ENCODE results near the gene RABIF. TPM values are rescaled to one million over a fixed set of nuclear protein-coding genes. Genes with fewer than 3 reads are reported as not detected.

The RABIF gene
- total RNA-seq, 2 experiments from 2014 or later = 7.8 TPM

DNA sequence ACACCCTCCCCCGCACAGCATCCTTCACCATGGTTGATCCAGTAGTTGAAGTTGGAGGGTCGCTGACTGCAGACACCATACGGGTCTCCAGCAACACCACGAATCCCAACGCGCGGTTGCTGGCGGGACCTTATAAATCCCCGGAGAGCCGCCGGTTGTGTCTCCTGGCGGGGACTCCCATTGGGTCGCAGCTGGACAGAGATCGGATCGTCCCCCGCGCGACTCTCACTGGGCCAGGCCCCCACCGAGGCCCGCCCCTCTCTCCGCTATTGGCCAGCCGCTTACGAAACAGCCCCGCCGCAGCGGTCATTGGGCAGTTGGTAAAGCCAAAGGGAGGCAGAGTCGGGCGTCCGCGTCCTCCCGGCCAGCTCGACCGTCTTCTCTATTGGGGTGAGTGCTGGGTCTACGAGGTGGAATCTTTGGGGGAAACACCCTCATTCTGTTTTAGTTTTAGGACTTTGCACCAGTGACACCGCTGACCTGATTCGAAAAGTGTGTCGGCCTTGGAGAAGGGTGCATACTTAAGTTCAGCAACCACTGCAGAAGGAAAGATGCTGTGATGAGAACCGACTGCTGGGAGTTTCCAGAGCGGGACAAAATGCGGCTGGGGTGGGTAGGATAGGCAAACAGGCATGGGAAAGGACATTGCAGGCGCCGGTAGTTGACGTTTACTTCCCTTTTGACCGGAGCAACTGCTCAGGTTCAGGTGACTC is 27.4 kb downstream of the RABIF start:
- TF ChIP-seq, protein P1, sequence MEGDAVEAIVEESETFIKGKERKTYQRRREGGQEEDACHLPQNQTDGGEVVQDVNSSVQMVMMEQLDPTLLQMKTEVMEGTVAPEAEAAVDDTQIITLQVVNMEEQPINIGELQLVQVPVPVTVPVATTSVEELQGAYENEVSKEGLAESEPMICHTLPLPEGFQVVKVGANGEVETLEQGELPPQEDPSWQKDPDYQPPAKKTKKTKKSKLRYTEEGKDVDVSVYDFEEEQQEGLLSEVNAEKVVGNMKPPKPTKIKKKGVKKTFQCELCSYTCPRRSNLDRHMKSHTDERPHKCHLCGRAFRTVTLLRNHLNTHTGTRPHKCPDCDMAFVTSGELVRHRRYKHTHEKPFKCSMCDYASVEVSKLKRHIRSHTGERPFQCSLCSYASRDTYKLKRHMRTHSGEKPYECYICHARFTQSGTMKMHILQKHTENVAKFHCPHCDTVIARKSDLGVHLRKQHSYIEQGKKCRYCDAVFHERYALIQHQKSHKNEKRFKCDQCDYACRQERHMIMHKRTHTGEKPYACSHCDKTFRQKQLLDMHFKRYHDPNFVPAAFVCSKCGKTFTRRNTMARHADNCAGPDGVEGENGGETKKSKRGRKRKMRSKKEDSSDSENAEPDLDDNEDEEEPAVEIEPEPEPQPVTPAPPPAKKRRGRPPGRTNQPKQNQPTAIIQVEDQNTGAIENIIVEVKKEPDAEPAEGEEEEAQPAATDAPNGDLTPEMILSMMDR (conservative IDR thresholded peaks at IDR 0.05; ENCODE audit: low read length) = no peak
- TF ChIP-seq EZH2phosphoT487 (IDR thresholded peaks at IDR 0.05; ENCODE audit: borderline replicate concordance, low read depth, low read length) = peak; percentile 74; the same call in 1 of the 2 replicates
- no TSS peak for BruUV-seq (replicated peaks)
- peak overlapping the region; percentile 18; the same call in 1 of the 2 replicates for H3K4me2 ChIP-seq (ENCODE audit: low read length)
- H3K79me2 ChIP-seq (ENCODE audit: insufficient read depth, low read depth, low read length) = no peaks in the 10 kb centered on the region
- POLR2A ChIA-PET = interaction anchor here (0.6 kb wide), 1 partner anchor 79 kb away, joined by 3 read pairs; no protein-coding TSS in a partner anchor
- H3K4me1 ChIP-seq (ENCODE audit: insufficient read depth, low read length, poor library complexity, severe bottlenecking) = no peaks in the 10 kb centered on the region
- H3K36me3 ChIP-seq (ENCODE audit: insufficient read depth, low read length) = no peaks in the 10 kb centered on the region
- H4K20me1 ChIP-seq (ENCODE audit: insufficient read depth, low read length) = no peaks in the 10 kb centered on the region
- H3K4me3 ChIP-seq (ENCODE audit: low read depth, low read length, poor library complexity, severe bottlenecking) = no peak overlapping the region
- no peaks in the 10 kb centered on the region for H3K9me2 ChIP-seq (ENCODE audit: insufficient read depth, low read length)
- H3K27ac ChIP-seq (ENCODE audit: low read depth, low read length, poor library complexity, severe bottlenecking) = no peak overlapping the region
- no peak overlapping the region for H2AFZ ChIP-seq (ENCODE audit: low read length)
- CTCF ChIA-PET (ENCODE audit: unreplicated experiment) = no interaction called here
- no peak for DNase-seq (ENCODE audit: low spot score)
- no peaks in the 10 kb centered on the region for H3K9me3 ChIP-seq (ENCODE audit: low read length)
- intact Hi-C loops (cut with micrococcal nuclease; ENCODE audit: unreplicated experiment) = no loop called here

DNA sequence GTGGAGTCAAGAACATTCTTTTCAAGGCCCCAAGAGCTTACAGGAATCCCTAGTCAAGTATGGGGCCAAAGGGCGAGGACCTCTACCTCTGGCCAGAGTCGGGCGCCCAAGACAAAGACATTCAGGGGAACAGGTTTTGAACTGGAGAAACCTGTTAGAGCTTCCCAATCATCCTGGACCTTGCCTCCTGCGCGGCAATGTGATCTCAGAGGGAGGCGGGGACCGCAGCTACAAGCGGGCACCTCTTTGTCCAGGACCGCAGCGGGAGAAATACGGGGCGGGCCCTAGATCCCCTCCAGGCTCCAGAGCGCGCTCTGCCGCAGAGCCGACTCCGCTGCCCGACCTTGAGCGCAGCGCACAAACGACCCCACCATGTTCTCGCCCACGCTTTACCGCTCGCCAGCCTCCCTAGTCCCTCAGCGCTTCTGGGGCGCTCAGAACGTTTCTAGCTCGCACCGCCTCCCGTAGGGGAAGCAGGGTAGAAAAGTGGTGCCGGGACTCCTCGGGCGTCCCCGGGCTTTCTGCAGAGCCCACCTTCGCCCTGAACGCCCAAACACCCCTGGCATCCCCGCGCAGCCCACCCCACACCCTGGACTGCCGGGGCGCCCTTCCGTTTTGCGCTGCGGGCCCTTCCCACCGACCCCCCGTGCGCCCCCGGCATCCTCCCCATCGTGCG is 28.1 kb downstream of the RABIF start:
- Histone ChIP-seq H3K79me2 (ENCODE audit: insufficient read depth, low read depth, low read length) (no peaks in the 10 kb centered on the region), H3K4me2 (ENCODE audit: low read length) (no peak overlapping the region), H3K4me3 (ENCODE audit: low read depth, low read length, poor library complexity, severe bottlenecking) (no peak overlapping the region), H3K9me3 (ENCODE audit: low read length) (no peaks in the 10 kb centered on the region), H2AFZ (ENCODE audit: low read length) (no peak overlapping the region), H3K27ac (ENCODE audit: low read depth, low read length, poor library complexity, severe bottlenecking) (no peak overlapping the region), H3K36me3 (ENCODE audit: insufficient read depth, low read length) (no peaks in the 10 kb centered on the region), H3K4me1 (ENCODE audit: insufficient read depth, low read length, poor library complexity, severe bottlenecking) (no peaks in the 10 kb centered on the region), H3K9me2 (ENCODE audit: insufficient read depth, low read length) (no peaks in the 10 kb centered on the region), H4K20me1 (ENCODE audit: insufficient read depth, low read length) (no peaks in the 10 kb centered on the region)
- no peak for DNase-seq (ENCODE audit: low spot score)
- POLR2A ChIA-PET = no interaction called here
- no TSS peak for BruUV-seq (replicated peaks)
- intact Hi-C loops (cut with micrococcal nuclease; ENCODE audit: unreplicated experiment) = no loop called here
- CTCF ChIA-PET (ENCODE audit: unreplicated experiment) = no interaction called here
- TF ChIP-seq EZH2phosphoT487 (IDR thresholded peaks at IDR 0.05; ENCODE audit: borderline replicate concordance, low read depth, low read length) = no peak
- TF ChIP-seq, protein P1 (conservative IDR thresholded peaks at IDR 0.05; ENCODE audit: low read length) = no peak

Data from OCI-LY7 (cell line).